B cell (primary cell): ENCODE data around the gene HSPBP1. TPM values are rescaled to one million over a fixed set of nuclear protein-coding genes. Genes with fewer than 3 reads are reported as not detected.

Source experiments
- ATAC-seq: fragments of 200-7000 bp; cut with Tn5 transposase; one replicate; pipeline ENCODE4 v1.10.0; 2021; ENCODE audit warnings: low read depth, mild to moderate bottlenecking, moderate number of reproducible peaks, moderate library complexity
- CTCF ChIA-PET: fragments of 350-600 bp; sonication (Branson Sonifier 250); formaldehyde crosslinking; loops from one replicate; lab custom pipeline; 2021; ENCODE audit warnings: antibody characterized with exemption, inconsistent platforms; lab: Charles Lee
- POLR2A ChIA-PET: fragments of 350-600 bp; sonication (Branson Sonifier 250); formaldehyde crosslinking; loops from one replicate; lab custom pipeline; 2021; ENCODE audit warnings: antibody characterized with exemption; lab: Charles Lee
- DNase-seq: peaks from one replicate; pipeline ENCODE4 v3.0.0; 2013
- H2AFZ ChIP-seq: 2 replicates; pipeline ENCODE4 v1.6.1; 2012; ENCODE audit warnings: mild to moderate bottlenecking, low read depth, low read length; ENCODE audit not compliant: insufficient read depth, poor library complexity, severe bottlenecking
- H3K27ac ChIP-seq, 2 donors: 1 replicate in 1 of 2; 2 replicates in 1 of 2; pipeline ENCODE4 v1.5.1; 2012 to 2013; ENCODE audit warnings: low read length in 2 of 2, mild to moderate bottlenecking in 2 of 2, moderate library complexity in 1 of 2
- H3K27me3 ChIP-seq, 4 experiments: fragments of 200-600 bp in 1 of 4; sonication (generic) in 1 of 4; replicated peaks in 1 of 4; 1 replicate in 2 of 4; 2 replicates in 2 of 4; pipeline versions ENCODE4 v1.6.1 to v1.7.0; 2013 to 2016; ENCODE audit warnings: low read length in 3 of 4, mild to moderate bottlenecking in 2 of 4, mixed read lengths in 1 of 4, moderate library complexity in 1 of 4; ENCODE audit not compliant: insufficient read depth in 4 of 4, control insufficient read depth in 3 of 4; ENCODE audit errors: control extremely low read depth in 1 of 4
- H3K36me3 ChIP-seq, 2 experiments: replicated peaks in 1 of 2; 1 replicate in 1 of 2; 2 replicates in 1 of 2; pipeline versions ENCODE4 v1.6.1 to v1.7.1; 2013; ENCODE audit warnings: low read length in 1 of 2; ENCODE audit not compliant: insufficient read depth in 2 of 2, control insufficient read depth in 1 of 2; ENCODE audit errors: control extremely low read depth in 1 of 2, extremely low read depth in 1 of 2
- H3K4me1 ChIP-seq, 2 donors: fragments of 200-600 bp in 1 of 2; sonication (generic) in 1 of 2; 1 replicate in 1 of 2; 2 replicates in 1 of 2; pipeline versions ENCODE4 v1.5.1 to v1.6.1; 2013 to 2017; ENCODE audit warnings: low read length in 2 of 2; ENCODE audit not compliant: control insufficient read depth in 2 of 2, insufficient read depth in 2 of 2
- H3K4me2 ChIP-seq: replicated peaks from 2 replicates; pipeline ENCODE3; 2012; ENCODE audit warnings: mild to moderate bottlenecking, low read depth, low read length; ENCODE audit not compliant: poor library complexity, severe bottlenecking
- H3K4me3 ChIP-seq, 5 experiments: fragments of 200-600 bp in 1 of 5; sonication (generic) in 1 of 5; 1 replicate in 3 of 5; 2 replicates in 2 of 5; pipeline versions ENCODE4 v1.5.1 to v1.7.0; 2011 to 2016; ENCODE audit warnings: low read length in 4 of 5, mild to moderate bottlenecking in 4 of 5, low read depth in 2 of 5, control low read depth in 1 of 5, moderate library complexity in 1 of 5; ENCODE audit not compliant: insufficient read depth in 1 of 5; ENCODE audit errors: control extremely low read depth in 1 of 5, extremely low read depth in 1 of 5
- H3K79me2 ChIP-seq: fragments of 200-600 bp; sonication (generic); one replicate; pipeline ENCODE4 v1.6.0; 2016; ENCODE audit warnings: low read length; ENCODE audit not compliant: control insufficient read depth, insufficient read depth
- H3K9ac ChIP-seq: fragments of 200-600 bp; sonication (generic); 2 replicates; pipeline ENCODE4 v1.6.1; 2017; ENCODE audit warnings: mild to moderate bottlenecking, low read length, moderate library complexity
- H3K9me3 ChIP-seq, 3 donors: one replicate each; pipeline versions ENCODE4 v1.6.1 to v1.7.1; 2013; ENCODE audit warnings: low read length in 2 of 3; ENCODE audit not compliant: control insufficient read depth in 2 of 3, insufficient read depth in 1 of 3; ENCODE audit errors: control extremely low read depth in 1 of 3
- H4K20me1 ChIP-seq: 2 replicates; pipeline ENCODE4 v1.6.0; 2012; ENCODE audit warnings: mild to moderate bottlenecking, low read length; ENCODE audit not compliant: insufficient read depth, control insufficient read depth, poor library complexity, severe bottlenecking
- H3K27ac Mint-ChIP-seq: one replicate; pipeline ENCODE4 v1.8.0; 2021; ENCODE audit warnings: mixed read lengths
- H3K27me3 Mint-ChIP-seq: one replicate; pipeline ENCODE4 v1.8.0; 2021; ENCODE audit warnings: mixed read lengths
- H3K4me1 Mint-ChIP-seq: one replicate; pipeline ENCODE4 v1.8.0; 2021; ENCODE audit warnings: mixed read lengths
- H3K4me3 Mint-ChIP-seq: one replicate; pipeline ENCODE4 v1.8.0; 2021; ENCODE audit warnings: mixed read lengths
- H3K9me3 Mint-ChIP-seq: one replicate; pipeline ENCODE4 v1.8.0; 2022; ENCODE audit warnings: mixed read lengths; ENCODE audit not compliant: insufficient read depth
- EZH2 ChIP-seq: IDR thresholded peaks from 2 replicates; pipeline ENCODE4 v1.6.1; 2012; ENCODE audit warnings: borderline replicate concordance, low read depth, mild to moderate bottlenecking, moderate library complexity, low read length; ENCODE audit not compliant: insufficient read depth, poor library complexity, severe bottlenecking
- WGBS: methylation state at CpG from one replicate; pipeline ENCODE4 v1.1.5; 2013; ENCODE audit warnings: missing lambda C conversion rate; ENCODE audit not compliant: insufficient coverage; 5-methylcytosine and 5-hydroxymethylcytosine counted together
- intact Hi-C: fragments of 100-400 bp; cut with micrococcal nuclease; formaldehyde crosslinking; loops from one replicate; pipeline ENCODE4 v1.10.0; 2022
- polyA plus RNA-seq: library from polyadenylated mRNA; depleted of rRNA; stranded (reverse); fragments of >200 nt; gene quantifications from 2 replicates; pipeline ENCODE4 v1.2.3, GENCODE V29; 2012
- total RNA-seq, 2 donors: library from RNA; stranded (reverse); fragments of 120-200 nt in 1 of 2; gene quantifications; 1 replicate in 1 of 2; 2 replicates in 1 of 2; pipeline versions ENCODE4 v1.2.3 to v1.2.4, GENCODE V29; 2013 to 2022
- TF ChIP-seq, protein P1 (sequence below): fragments of 200-600 bp; IDR thresholded peaks from one replicate; pipeline ENCODE4 v1.8.0; 2022; ENCODE audit warnings: antibody characterized with exemption, mild to moderate bottlenecking

The HSPBP1 gene
- total and polyA plus RNA-seq, 2 donors (not counting 1 experiment from before 2014, with no cell fraction given) = 15.6 to 19.0 TPM

DNA sequence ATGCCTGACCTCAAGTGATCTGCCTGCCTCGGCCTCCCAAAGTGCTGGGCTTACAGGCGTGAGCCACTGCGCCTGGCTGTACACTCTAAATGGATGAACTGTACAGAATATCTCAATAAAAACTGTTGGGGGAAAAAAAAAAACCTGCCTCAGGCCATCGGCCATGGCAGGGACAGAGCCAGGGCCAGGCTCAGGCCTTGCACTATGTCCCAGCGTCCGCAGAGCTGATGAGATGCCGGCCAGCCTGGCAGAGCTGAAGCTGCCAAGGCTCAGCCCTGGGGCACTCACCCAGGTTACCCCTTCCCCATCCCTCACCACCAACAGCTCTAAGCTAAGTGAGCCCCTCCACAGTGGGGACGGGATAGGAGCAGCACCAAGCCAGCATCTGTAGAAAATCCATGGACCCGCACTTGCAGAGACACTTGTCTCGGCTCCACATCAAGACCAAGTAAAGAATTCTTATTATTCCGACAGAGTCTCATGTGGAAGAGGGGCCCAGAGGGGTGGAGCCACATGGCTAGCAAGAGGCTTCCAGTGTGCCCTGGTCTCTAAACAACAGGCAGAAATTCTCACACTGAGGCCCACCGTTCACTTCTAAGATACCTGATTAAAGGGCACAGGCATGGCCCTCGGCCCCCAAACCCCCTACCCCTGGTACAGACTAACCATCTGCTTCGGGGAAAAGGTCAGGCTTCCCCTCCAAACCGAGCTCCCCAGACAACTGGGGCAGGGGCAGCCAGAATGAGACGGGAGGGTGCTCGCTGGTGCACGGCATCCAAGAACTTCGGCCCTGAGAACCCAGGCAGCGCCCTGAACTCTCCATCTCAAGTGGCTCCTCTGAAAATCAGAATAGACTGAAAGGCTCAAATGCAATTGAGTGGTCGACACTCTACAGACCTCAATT is 26.9 kb downstream of the HSPBP1 start:
- CTCF ChIA-PET = interaction anchor here (0.9 to 5.9 kb wide), 9 partner anchors 8 to 402 kb away, joined by 3 to 56 read pairs (median 5); partner anchors contain the start of genes BRSK1, HSPBP1, TMEM238 and U2AF2

More for the DNA sequence above, 26.9 kb downstream of the HSPBP1 start:
- no peak for TF ChIP-seq EZH2
- TF ChIP-seq, protein P1, sequence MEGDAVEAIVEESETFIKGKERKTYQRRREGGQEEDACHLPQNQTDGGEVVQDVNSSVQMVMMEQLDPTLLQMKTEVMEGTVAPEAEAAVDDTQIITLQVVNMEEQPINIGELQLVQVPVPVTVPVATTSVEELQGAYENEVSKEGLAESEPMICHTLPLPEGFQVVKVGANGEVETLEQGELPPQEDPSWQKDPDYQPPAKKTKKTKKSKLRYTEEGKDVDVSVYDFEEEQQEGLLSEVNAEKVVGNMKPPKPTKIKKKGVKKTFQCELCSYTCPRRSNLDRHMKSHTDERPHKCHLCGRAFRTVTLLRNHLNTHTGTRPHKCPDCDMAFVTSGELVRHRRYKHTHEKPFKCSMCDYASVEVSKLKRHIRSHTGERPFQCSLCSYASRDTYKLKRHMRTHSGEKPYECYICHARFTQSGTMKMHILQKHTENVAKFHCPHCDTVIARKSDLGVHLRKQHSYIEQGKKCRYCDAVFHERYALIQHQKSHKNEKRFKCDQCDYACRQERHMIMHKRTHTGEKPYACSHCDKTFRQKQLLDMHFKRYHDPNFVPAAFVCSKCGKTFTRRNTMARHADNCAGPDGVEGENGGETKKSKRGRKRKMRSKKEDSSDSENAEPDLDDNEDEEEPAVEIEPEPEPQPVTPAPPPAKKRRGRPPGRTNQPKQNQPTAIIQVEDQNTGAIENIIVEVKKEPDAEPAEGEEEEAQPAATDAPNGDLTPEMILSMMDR = no peak
- Mint-ChIP-seq H3K27ac (peak overlapping the region; percentile 99), H3K27me3 (no peaks in the 10 kb centered on the region), H3K4me3 (peak overlapping the region; percentile 96), H3K9me3 (no peaks in the 10 kb centered on the region), H3K4me1 (peaks cover 94% of the 10 kb centered on the region)
- POLR2A ChIA-PET = interaction anchor here (0.6 to 5.2 kb wide), 11 partner anchors 23 to 1137 kb away, joined by 3 to 44 read pairs (median 6); partner anchors contain the start of genes FIZ1, HSPBP1, KMT5C and PRPF31
- H3K27ac ChIP-seq = peak overlapping the region; percentile 87 to 94
- WGBS = 42% methylated on average over 15 of the region's 21 CpGs
- peaks cover 0 to 16% of the 10 kb centered on the region in 2 experiments for H3K36me3 ChIP-seq
- peak overlapping the region; percentile 45 to 89 (median 76) for H3K4me3 ChIP-seq
- no peaks in the 10 kb centered on the region for H3K27me3 ChIP-seq
- no peak for DNase-seq
- H3K4me2 ChIP-seq = peak overlapping the region; percentile 97
- peak overlapping the region; percentile 88 for H3K9ac ChIP-seq
- H3K4me1 ChIP-seq = peaks cover 85 to 98% of the 10 kb centered on the region in 2 donors
- peaks cover 90% of the 10 kb centered on the region for H3K79me2 ChIP-seq
- no peak for ATAC-seq
- intact Hi-C loops = loop anchor here (10.0 kb wide), 2 partner anchors 352 to 382 kb away; partner anchors contain the start of genes ZNF524 and ZNF865
- no peaks in the 10 kb centered on the region for H3K9me3 ChIP-seq
- peaks cover 89% of the 10 kb centered on the region for H4K20me1 ChIP-seq
- H2AFZ ChIP-seq = no peak overlapping the region
